PC-3 (cell line): ENCODE data around the gene POLR2C.

ENCODE experiments used
- EZH2 ChIP-seq: fragments of 300-600 bp; sonication (generic); IDR thresholded peaks from one replicate; pipeline ENCODE4 v1.6.1; 2017; ENCODE audit warnings: antibody characterized with exemption, mild to moderate bottlenecking, low read length; ENCODE audit not compliant: unreplicated experiment
- TF ChIP-seq, protein P1 (sequence below): fragments of 300-600 bp; sonication (generic); conservative IDR thresholded peaks from 2 replicates; pipeline ENCODE4 v1.5.1; 2017; ENCODE audit warnings: antibody characterized with exemption, low read depth, mild to moderate bottlenecking, low read length

DNA sequence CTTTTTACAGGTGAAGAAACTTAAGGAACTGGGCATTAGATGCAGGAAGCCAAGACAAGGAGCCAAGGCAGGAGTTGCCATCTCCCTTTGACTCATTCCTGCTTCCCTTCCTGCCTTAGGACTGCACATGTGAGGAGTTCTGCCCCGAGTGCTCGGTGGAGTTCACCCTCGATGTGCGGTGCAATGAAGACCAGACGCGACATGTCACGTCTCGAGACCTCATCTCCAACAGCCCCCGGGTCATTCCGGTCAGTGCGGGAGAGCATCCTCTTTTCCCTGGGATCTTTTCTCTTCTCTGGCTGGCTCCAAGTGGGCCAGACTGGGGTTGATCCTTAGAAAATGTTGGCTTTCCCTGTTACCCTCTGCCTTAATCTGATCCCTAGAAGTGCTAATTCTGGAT, 6.6 kb downstream of the POLR2C start:
- TF ChIP-seq EZH2 = no peak
- TF ChIP-seq, protein P1, sequence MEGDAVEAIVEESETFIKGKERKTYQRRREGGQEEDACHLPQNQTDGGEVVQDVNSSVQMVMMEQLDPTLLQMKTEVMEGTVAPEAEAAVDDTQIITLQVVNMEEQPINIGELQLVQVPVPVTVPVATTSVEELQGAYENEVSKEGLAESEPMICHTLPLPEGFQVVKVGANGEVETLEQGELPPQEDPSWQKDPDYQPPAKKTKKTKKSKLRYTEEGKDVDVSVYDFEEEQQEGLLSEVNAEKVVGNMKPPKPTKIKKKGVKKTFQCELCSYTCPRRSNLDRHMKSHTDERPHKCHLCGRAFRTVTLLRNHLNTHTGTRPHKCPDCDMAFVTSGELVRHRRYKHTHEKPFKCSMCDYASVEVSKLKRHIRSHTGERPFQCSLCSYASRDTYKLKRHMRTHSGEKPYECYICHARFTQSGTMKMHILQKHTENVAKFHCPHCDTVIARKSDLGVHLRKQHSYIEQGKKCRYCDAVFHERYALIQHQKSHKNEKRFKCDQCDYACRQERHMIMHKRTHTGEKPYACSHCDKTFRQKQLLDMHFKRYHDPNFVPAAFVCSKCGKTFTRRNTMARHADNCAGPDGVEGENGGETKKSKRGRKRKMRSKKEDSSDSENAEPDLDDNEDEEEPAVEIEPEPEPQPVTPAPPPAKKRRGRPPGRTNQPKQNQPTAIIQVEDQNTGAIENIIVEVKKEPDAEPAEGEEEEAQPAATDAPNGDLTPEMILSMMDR = no peak
